Vagina (tissue), 2 donors: Measurements from ENCODE around the gene DYNC2I2.

Experiments
- POLR2AphosphoS5 ChIP-seq, 2 donors: sonication (generic); formaldehyde crosslinking; IDR thresholded peaks; one replicate each; pipeline ENCODE4 v1.9.0; 2017; ENCODE audit warnings: antibody characterized with exemption in 2 of 2, mild to moderate bottlenecking in 2 of 2, low read depth in 1 of 2; ENCODE audit not compliant: insufficient read depth in 1 of 2
- TF ChIP-seq, protein P1 (sequence below), 3 experiments: fragments of 450-650 bp in 2 of 3; fragments of 200-600 bp in 1 of 3; sonication (generic) in 1 of 3; IDR thresholded peaks; one replicate each; pipeline ENCODE4 v1.5.1; 2017 to 2019; ENCODE audit warnings: antibody characterized with exemption in 3 of 3, mild to moderate bottlenecking in 2 of 3, moderate library complexity in 2 of 3

DNA sequence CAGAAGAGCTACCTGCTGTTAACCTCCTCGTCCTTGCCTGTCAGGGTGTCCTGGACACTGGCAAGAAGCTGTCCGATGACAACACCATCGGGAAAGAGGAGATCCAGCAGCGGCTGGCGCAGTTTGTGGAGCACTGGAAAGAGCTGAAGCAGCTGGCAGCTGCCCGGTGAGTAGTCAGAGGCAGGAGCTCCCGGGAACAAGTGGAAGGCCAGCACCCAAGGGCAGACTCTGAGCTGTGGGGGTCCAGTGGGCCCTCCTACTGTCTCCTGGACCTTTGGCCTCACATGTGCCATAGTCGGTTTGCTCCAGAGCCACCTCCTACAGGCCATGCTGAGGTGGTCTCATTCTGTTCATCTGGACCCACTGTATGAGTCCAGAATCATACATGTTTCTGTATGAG, 38.7 kb downstream of the DYNC2I2 start:
- TF ChIP-seq, protein P1, sequence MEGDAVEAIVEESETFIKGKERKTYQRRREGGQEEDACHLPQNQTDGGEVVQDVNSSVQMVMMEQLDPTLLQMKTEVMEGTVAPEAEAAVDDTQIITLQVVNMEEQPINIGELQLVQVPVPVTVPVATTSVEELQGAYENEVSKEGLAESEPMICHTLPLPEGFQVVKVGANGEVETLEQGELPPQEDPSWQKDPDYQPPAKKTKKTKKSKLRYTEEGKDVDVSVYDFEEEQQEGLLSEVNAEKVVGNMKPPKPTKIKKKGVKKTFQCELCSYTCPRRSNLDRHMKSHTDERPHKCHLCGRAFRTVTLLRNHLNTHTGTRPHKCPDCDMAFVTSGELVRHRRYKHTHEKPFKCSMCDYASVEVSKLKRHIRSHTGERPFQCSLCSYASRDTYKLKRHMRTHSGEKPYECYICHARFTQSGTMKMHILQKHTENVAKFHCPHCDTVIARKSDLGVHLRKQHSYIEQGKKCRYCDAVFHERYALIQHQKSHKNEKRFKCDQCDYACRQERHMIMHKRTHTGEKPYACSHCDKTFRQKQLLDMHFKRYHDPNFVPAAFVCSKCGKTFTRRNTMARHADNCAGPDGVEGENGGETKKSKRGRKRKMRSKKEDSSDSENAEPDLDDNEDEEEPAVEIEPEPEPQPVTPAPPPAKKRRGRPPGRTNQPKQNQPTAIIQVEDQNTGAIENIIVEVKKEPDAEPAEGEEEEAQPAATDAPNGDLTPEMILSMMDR (IDR thresholded peaks at IDR 0.05) = no peak
- TF ChIP-seq POLR2AphosphoS5 (IDR thresholded peaks at IDR 0.05; ENCODE audit: insufficient read depth in 1 of 2, low read depth in 1 of 2) = no peak
